ENCODE measurements around the gene BST2.

The BST2 gene

DNA sequence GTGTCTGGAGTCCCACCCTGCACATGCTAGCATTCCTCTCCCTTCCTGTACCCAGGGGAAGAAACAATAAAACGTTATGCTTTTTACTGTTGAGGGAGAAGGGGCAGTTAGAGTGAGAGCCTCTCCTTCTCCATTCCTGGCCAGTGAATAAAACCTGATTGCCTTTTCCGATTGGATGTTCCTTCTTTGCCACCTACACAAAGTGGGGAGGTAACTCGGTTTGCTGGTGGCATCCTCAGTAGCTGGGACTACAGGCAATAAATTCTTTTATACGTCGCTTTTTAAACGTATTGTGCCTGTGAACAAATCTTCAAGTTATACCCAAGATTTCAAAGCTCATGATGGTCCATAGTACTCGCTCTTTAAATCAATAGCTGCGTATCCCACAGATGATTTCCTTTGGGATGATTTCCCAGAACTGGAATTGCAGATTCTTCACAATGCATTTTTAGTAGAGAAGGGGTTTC lies 13.8 kb upstream of the BST2 start:
- TF ChIP-seq ZNF8 (CRISPR knock-in tag; IDR thresholded peaks at IDR 0.05), result 0 out of 2 replicates have a peak, but pooled peaks have one; percentile 29
- TF ChIP-seq ZFP3 (CRISPR knock-in tag; IDR thresholded peaks at IDR 0.05), result no peak
- no peak for TF ChIP-seq PPARA (CRISPR knock-in tag; IDR thresholded peaks at IDR 0.05; ENCODE audit: borderline replicate concordance)
- no peak for TF ChIP-seq CSDC2 (CRISPR knock-in tag; IDR thresholded peaks at IDR 0.05)
- TF ChIP-seq TCF4 (CRISPR knock-in tag; IDR thresholded peaks at IDR 0.05; ENCODE audit: borderline replicate concordance), result no peak
- TF ChIP-seq SNAI2 (CRISPR knock-in tag; IDR thresholded peaks at IDR 0.05), result 0 out of 2 replicates have a peak, but pooled peaks have one; percentile 64
- TF ChIP-seq ZFP30 (CRISPR knock-in tag; IDR thresholded peaks at IDR 0.05), result no peak
- TF ChIP-seq TOX (CRISPR knock-in tag; IDR thresholded peaks at IDR 0.05; ENCODE audit: borderline replicate concordance), result no peak
- ATAC-seq, result no peak

DNA sequence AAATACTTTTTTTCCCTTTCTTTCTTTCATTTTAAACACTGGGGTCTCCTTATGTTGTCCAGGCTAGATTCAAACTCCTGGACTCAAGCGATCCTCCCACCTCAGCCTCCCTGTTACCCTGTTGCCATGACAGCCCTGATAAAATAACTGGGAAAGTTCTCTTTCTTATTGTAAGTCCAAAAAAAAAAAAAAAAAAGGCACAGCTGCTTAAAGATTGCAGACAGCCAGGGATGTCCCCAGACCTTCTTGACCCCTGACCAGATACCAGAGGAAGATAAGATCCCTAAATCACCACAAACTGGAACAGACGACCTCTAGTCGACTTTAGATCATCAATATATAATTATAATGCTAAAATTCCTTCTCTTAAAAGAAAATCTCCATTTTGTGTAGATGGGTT lies 13.3 kb upstream of the BST2 start:
- no peak for ATAC-seq
- TF ChIP-seq, protein P1, sequence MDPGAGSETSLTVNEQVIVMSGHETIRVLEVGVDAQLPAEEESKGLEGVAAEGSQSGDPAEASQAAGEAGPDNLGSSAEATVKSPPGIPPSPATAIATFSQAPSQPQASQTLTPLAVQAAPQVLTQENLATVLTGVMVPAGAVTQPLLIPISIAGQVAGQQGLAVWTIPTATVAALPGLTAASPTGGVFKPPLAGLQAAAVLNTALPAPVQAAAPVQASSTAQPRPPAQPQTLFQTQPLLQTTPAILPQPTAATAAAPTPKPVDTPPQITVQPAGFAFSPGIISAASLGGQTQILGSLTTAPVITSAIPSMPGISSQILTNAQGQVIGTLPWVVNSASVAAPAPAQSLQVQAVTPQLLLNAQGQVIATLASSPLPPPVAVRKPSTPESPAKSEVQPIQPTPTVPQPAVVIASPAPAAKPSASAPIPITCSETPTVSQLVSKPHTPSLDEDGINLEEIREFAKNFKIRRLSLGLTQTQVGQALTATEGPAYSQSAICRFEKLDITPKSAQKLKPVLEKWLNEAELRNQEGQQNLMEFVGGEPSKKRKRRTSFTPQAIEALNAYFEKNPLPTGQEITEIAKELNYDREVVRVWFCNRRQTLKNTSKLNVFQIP (CRISPR knock-in tag; IDR thresholded peaks at IDR 0.05; ENCODE audit: borderline replicate concordance, low read depth), result no peak
- TF ChIP-seq ARNTL (CRISPR knock-in tag; IDR thresholded peaks at IDR 0.05; ENCODE audit: borderline replicate concordance, low read depth), result no peak
- TF ChIP-seq ESRRG (CRISPR knock-in tag; IDR thresholded peaks at IDR 0.05), result no peak
- TF ChIP-seq ZNF8 (CRISPR knock-in tag; IDR thresholded peaks at IDR 0.05), result no peak
- no peak for TF ChIP-seq ZNF70 (CRISPR knock-in tag; IDR thresholded peaks at IDR 0.05)
- TF ChIP-seq TCF4 (CRISPR knock-in tag; IDR thresholded peaks at IDR 0.05; ENCODE audit: borderline replicate concordance), result no peak
- no peak for TF ChIP-seq RARB (CRISPR knock-in tag; IDR thresholded peaks at IDR 0.05)
- TF ChIP-seq SNAI2 (CRISPR knock-in tag; IDR thresholded peaks at IDR 0.05), result no peak
- no peak for TF ChIP-seq ZFP30 (CRISPR knock-in tag; IDR thresholded peaks at IDR 0.05)
- TF ChIP-seq ZFP3 (CRISPR knock-in tag; IDR thresholded peaks at IDR 0.05), result no peak
- no peak for TF ChIP-seq CSDC2 (CRISPR knock-in tag; IDR thresholded peaks at IDR 0.05)

DNA sequence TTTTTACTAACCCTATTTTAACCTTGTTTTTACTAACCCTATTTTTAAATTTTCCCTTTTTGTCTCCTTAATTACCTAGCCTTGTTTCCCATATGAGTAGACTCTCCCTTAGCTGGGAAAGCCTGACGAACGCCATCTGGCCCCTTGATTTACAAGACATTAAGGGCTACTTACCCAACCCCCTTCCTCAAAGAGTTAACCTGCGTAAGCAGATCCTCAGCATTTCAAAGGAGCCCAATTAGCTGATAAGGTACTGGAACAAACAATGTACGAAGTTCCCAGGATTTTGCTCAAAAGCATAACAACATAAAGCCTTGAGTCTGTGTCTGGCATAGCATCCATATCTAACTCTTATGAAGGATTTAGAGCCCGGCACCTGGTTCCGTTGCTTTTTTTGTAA lies 9.7 kb upstream of the BST2 start:
- TF ChIP-seq, protein P1 (CRISPR knock-in tag; IDR thresholded peaks at IDR 0.05; ENCODE audit: borderline replicate concordance, low read depth), result no peak
- TF ChIP-seq ISL1 (CRISPR knock-in tag; IDR thresholded peaks at IDR 0.05) (no peak), GLIS3 (CRISPR knock-in tag; IDR thresholded peaks at IDR 0.05) (no peak), RARB (CRISPR knock-in tag; IDR thresholded peaks at IDR 0.05) (no peak), ZFP3 (CRISPR knock-in tag; IDR thresholded peaks at IDR 0.05) (no peak), ZNF8 (CRISPR knock-in tag; IDR thresholded peaks at IDR 0.05) (no peak), ZNF70 (CRISPR knock-in tag; IDR thresholded peaks at IDR 0.05) (no peak), ZFP30 (CRISPR knock-in tag; IDR thresholded peaks at IDR 0.05) (no peak), CSDC2 (CRISPR knock-in tag; IDR thresholded peaks at IDR 0.05) (no peak), BACH2 (CRISPR knock-in tag; IDR thresholded peaks at IDR 0.05; ENCODE audit: borderline replicate concordance) (no peak)
- TF ChIP-seq, protein P2, sequence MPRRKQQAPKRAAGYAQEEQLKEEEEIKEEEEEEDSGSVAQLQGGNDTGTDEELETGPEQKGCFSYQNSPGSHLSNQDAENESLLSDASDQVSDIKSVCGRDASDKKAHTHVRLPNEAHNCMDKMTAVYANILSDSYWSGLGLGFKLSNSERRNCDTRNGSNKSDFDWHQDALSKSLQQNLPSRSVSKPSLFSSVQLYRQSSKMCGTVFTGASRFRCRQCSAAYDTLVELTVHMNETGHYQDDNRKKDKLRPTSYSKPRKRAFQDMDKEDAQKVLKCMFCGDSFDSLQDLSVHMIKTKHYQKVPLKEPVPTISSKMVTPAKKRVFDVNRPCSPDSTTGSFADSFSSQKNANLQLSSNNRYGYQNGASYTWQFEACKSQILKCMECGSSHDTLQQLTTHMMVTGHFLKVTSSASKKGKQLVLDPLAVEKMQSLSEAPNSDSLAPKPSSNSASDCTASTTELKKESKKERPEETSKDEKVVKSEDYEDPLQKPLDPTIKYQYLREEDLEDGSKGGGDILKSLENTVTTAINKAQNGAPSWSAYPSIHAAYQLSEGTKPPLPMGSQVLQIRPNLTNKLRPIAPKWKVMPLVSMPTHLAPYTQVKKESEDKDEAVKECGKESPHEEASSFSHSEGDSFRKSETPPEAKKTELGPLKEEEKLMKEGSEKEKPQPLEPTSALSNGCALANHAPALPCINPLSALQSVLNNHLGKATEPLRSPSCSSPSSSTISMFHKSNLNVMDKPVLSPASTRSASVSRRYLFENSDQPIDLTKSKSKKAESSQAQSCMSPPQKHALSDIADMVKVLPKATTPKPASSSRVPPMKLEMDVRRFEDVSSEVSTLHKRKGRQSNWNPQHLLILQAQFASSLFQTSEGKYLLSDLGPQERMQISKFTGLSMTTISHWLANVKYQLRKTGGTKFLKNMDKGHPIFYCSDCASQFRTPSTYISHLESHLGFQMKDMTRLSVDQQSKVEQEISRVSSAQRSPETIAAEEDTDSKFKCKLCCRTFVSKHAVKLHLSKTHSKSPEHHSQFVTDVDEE (CRISPR knock-in tag; IDR thresholded peaks at IDR 0.05), result no peak
- TF ChIP-seq, protein P3, sequence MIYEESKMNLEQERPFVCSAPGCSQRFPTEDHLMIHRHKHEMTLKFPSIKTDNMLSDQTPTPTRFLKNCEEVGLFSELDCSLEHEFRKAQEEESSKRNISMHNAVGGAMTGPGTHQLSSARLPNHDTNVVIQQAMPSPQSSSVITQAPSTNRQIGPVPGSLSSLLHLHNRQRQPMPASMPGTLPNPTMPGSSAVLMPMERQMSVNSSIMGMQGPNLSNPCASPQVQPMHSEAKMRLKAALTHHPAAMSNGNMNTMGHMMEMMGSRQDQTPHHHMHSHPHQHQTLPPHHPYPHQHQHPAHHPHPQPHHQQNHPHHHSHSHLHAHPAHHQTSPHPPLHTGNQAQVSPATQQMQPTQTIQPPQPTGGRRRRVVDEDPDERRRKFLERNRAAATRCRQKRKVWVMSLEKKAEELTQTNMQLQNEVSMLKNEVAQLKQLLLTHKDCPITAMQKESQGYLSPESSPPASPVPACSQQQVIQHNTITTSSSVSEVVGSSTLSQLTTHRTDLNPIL (CRISPR knock-in tag; IDR thresholded peaks at IDR 0.05; ENCODE audit: low read depth), result no peak
- ATAC-seq, result no peak

DNA sequence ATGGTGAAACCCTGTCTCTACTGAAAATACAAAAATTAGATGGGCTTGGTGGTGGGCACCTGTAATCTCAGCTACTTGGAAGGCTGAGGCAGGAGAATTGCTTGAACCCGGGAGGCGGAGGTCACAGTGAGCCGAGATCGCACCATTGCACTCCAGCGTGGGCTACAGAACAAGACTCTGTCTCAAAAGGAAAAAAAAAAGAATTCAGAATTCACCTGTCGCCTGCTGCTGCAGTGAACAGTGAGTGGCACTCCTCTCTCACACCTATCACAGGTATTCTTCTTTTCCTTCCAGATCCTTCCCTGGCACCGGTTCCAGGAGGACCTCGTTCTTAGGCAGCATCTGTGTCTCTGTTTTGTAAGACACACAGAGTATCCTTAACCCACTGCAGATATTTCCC lies 8.7 kb upstream of the BST2 start:
- no peak for TF ChIP-seq ZNF8 (CRISPR knock-in tag; IDR thresholded peaks at IDR 0.05)

DNA sequence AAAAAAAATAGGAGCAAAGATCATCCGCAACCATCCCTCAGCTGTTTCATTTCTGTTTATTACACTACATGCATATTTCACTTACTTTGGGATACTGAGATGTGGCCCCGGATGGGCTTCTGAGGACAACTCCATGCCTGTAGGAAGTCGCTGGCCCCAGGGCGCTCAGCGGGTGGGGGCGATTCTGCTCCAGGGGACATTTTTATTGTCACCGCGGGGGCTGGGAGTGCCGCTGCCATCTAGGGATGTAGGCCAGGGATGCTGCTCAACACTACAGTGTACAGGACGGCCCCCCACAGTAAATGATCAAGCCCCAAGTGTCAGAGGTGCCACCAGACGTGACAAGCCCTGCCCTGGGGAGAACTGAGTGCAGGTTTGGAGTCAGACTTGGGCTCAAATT lies 6.4 kb upstream of the BST2 start:
- no peak for ATAC-seq
- TF ChIP-seq ZNF70 (CRISPR knock-in tag; IDR thresholded peaks at IDR 0.05) (no peak), ESRRG (CRISPR knock-in tag; IDR thresholded peaks at IDR 0.05) (no peak), ZNF8 (CRISPR knock-in tag; IDR thresholded peaks at IDR 0.05) (no peak), ZFP3 (CRISPR knock-in tag; IDR thresholded peaks at IDR 0.05) (no peak), GLIS3 (CRISPR knock-in tag; IDR thresholded peaks at IDR 0.05) (no peak), PPARA (CRISPR knock-in tag; IDR thresholded peaks at IDR 0.05; ENCODE audit: borderline replicate concordance) (no peak), CSDC2 (CRISPR knock-in tag; IDR thresholded peaks at IDR 0.05) (no peak), ISL1 (CRISPR knock-in tag; IDR thresholded peaks at IDR 0.05) (no peak), RARB (CRISPR knock-in tag; IDR thresholded peaks at IDR 0.05) (no peak), ZNF565 (CRISPR knock-in tag; conservative IDR thresholded peaks at IDR 0.05; ENCODE audit: low read depth) (no peak), ZFP30 (CRISPR knock-in tag; IDR thresholded peaks at IDR 0.05) (no peak), OSR1 (CRISPR knock-in tag; IDR thresholded peaks at IDR 0.05) (no peak)
- TF ChIP-seq, protein P4, sequence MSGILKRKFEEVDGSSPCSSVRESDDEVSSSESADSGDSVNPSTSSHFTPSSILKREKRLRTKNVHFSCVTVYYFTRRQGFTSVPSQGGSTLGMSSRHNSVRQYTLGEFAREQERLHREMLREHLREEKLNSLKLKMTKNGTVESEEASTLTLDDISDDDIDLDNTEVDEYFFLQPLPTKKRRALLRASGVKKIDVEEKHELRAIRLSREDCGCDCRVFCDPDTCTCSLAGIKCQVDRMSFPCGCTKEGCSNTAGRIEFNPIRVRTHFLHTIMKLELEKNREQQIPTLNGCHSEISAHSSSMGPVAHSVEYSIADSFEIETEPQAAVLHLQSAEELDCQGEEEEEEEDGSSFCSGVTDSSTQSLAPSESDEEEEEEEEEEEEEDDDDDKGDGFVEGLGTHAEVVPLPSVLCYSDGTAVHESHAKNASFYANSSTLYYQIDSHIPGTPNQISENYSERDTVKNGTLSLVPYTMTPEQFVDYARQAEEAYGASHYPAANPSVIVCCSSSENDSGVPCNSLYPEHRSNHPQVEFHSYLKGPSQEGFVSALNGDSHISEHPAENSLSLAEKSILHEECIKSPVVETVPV (CRISPR knock-in tag; IDR thresholded peaks at IDR 0.05), result no peak
- TF ChIP-seq, protein P1 (CRISPR knock-in tag; IDR thresholded peaks at IDR 0.05; ENCODE audit: borderline replicate concordance, low read depth), result no peak

More for the DNA sequence above, 8.7 kb upstream of the BST2 start:
- ATAC-seq, result no peak

Data from SK-N-SH treated with all-trans-retinoic acid at 6 μM for 48 hours (cell line).